Thyroid gland (tissue), 4 donors: ENCODE data around the gene UGGT1. TPM values are rescaled to one million over a fixed set of nuclear protein-coding genes. Genes with fewer than 3 reads are reported as not detected.

Experiments
- DNase-seq, 2 donors: peaks; one replicate each; pipeline ENCODE4 v3.0.0-alpha.2; 2019
- H3K27ac ChIP-seq, 3 donors: fragments of 200-600 bp; sonication (generic); 1 replicate in 2 of 3; 2 replicates in 1 of 3; pipeline ENCODE4 v1.5.1; 2016 to 2019; ENCODE audit warnings: mild to moderate bottlenecking in 1 of 3, moderate library complexity in 1 of 3
- H3K27me3 ChIP-seq: fragments of 200-600 bp; sonication (generic); one replicate; pipeline ENCODE4 v1.5.1; 2019
- H3K36me3 ChIP-seq, 2 donors: fragments of 200-600 bp; sonication (generic); one replicate each; pipeline ENCODE4 v1.5.1; 2016 to 2019
- H3K4me1 ChIP-seq, 2 donors: fragments of 200-600 bp; sonication (generic); one replicate each; pipeline ENCODE4 v1.5.1; 2017 to 2019
- H3K4me3 ChIP-seq, 3 donors: fragments of 200-600 bp; sonication (generic); replicated peaks in 1 of 3; 1 replicate in 2 of 3; 2 replicates in 1 of 3; pipeline ENCODE4 v1.5.1; 2016; ENCODE audit warnings: mild to moderate bottlenecking in 1 of 3
- H3K9me3 ChIP-seq: fragments of 200-600 bp; sonication (generic); one replicate; pipeline ENCODE4 v1.5.1; 2017
- CTCF ChIP-seq, 6 experiments: fragments of 200-600 bp in 3 of 6; fragments of 450-650 bp in 3 of 6; sonication (generic) in 3 of 6; IDR thresholded peaks; one replicate each; pipeline ENCODE4 v1.5.1; 2016 to 2019; ENCODE audit warnings: antibody characterized with exemption in 6 of 6, mild to moderate bottlenecking in 2 of 6, inconsistent platforms in 1 of 6, moderate library complexity in 1 of 6
- POLR2A ChIP-seq, 2 donors: fragments of 450-650 bp; IDR thresholded peaks; one replicate each; pipeline ENCODE4 v1.6.1; 2017; ENCODE audit warnings: antibody characterized with exemption in 2 of 2, mild to moderate bottlenecking in 2 of 2, moderate library complexity in 1 of 2
- WGBS, 2 donors: methylation state at CpG; one replicate each; pipeline ENCODE4 v1.1.5; 2017; 5-methylcytosine and 5-hydroxymethylcytosine counted together
- intact Hi-C: fragments of 100-400 bp; cut with DNase I; formaldehyde crosslinking; loops from one replicate; pipeline ENCODE4 v1.15.1; 2023
- total RNA-seq, 4 donors: library from RNA; depleted of rRNA; stranded (reverse); fragments of >200 nt; gene quantifications; one replicate each; pipeline ENCODE4 v1.2.3, GENCODE V29; 2016

Gene UGGT1
- total RNA-seq, 4 donors from 2014 or later = 53.1 to 90.7 (median 71.4) TPM

GRCh38 chr2:128155970-128156369 lies 65.0 kb downstream of the UGGT1 start:
- intact Hi-C loops = no loop called here
- TF ChIP-seq CTCF (IDR thresholded peaks at IDR 0.05) (no peak), POLR2A (IDR thresholded peaks at IDR 0.05) (no peak)
- WGBS, 2 donors = 88 to 90% methylated on average over 9 of the region's 9 CpGs
- Histone ChIP-seq H3K27ac (no peak overlapping the region), H3K4me1 (no peaks in the 10 kb centered on the region), H3K36me3 (peaks cover 20 to 32% of the 10 kb centered on the region in 2 donors), H3K4me3 (no peak overlapping the region), H3K9me3 (no peaks in the 10 kb centered on the region), H3K27me3 (no peaks in the 10 kb centered on the region)
- DNase-seq = no peak

- DNase-seq = no peak
- Histone ChIP-seq H3K9me3 (no peaks in the 10 kb centered on the region), H3K4me3 (no peak overlapping the region), H3K27ac (no peak overlapping the region), H3K27me3 (no peaks in the 10 kb centered on the region), H3K4me1 (no peaks in the 10 kb centered on the region), H3K36me3 (peaks cover 20 to 32% of the 10 kb centered on the region in 2 donors)
- intact Hi-C loops = no loop called here
- no peak for TF ChIP-seq CTCF (IDR thresholded peaks at IDR 0.05)
- no peak for TF ChIP-seq POLR2A (IDR thresholded peaks at IDR 0.05)
- 94 to 95% methylated on average over 3 of the region's 3 CpGs for WGBS, 2 donors
These were observed 65.8 kb downstream of the UGGT1 start for GRCh38 chr2:128156812-128157211.

DNA sequence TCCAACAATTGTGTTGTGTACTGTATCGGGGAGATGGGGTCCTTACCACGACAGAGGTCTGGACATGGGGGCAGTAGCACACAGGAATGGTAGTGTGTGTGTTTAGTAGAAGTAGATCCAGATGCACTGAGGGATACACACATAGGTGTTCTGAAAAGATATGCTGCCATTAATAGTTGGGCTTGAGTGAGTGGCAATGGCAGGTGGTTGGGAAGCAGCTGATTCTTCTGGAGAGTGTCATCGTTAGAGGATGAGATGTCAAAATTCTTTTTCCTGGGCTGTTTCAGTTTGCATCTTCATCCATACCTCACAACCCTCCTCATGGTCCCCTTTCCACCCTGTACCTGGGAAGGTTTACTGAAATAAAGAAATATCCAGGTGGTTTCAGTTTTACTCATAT lies 66.6 kb downstream of the UGGT1 start:
- intact Hi-C loops = no loop called here
- 93 to 95% methylated on average over 3 of the region's 3 CpGs for WGBS, 2 donors
- Histone ChIP-seq H3K36me3 (peaks cover 20 to 28% of the 10 kb centered on the region in 2 donors), H3K9me3 (no peaks in the 10 kb centered on the region), H3K27me3 (no peaks in the 10 kb centered on the region), H3K4me3 (no peak overlapping the region), H3K4me1 (no peaks in the 10 kb centered on the region), H3K27ac (no peak overlapping the region)
- DNase-seq = no peak
- TF ChIP-seq CTCF (IDR thresholded peaks at IDR 0.05) (no peak), POLR2A (IDR thresholded peaks at IDR 0.05) (no peak)

DNA sequence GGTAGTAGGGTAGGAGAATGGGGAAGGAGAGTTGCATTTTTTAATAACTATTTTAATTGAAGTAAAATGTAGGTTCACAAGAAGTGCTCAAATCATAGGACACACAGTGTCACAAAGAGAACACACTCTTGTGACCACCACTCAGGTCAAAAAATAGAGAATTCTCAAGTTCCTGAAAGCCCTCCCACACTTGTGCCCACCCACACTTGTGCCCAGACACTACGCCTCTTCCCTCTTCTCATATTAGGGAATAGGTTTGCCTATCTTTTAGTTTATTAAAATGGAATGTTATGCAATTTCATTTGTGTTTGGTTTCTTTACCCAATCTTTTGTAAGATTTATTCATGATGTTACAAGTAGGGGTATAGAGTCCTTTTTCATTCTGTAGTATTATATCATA lies 67.2 kb downstream of the UGGT1 start:
- no peak for TF ChIP-seq CTCF (IDR thresholded peaks at IDR 0.05)
- TF ChIP-seq POLR2A (IDR thresholded peaks at IDR 0.05) = no peak
- Histone ChIP-seq H3K9me3 (no peaks in the 10 kb centered on the region), H3K4me3 (no peak overlapping the region), H3K4me1 (no peaks in the 10 kb centered on the region), H3K36me3 (peaks cover 20 to 23% of the 10 kb centered on the region in 2 donors), H3K27ac (no peak overlapping the region), H3K27me3 (no peaks in the 10 kb centered on the region)
- intact Hi-C loops = no loop called here
- WGBS, 2 donors = 96 to 100% methylated on average over 1 of the region's 1 CpG
- no peak for DNase-seq

DNA sequence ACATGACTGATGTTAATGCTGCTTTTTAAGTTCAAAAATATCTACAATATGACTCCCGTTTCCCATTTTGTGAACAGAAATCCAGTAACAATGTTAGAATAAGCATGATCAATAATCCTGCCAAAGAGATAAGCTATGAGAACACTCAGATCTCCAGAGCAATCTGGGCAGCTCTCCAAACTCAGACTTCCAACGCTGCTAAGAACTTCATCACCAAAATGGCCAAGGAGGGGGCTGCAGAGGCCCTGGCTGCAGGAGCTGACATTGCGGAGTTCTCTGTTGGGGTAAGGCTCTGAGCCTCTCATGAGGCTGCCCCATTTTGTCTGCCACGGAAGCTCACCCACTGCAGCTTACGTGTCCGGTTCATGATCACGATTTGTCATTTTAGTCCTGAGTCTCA lies 68.4 kb downstream of the UGGT1 start:
- DNase-seq = no peak
- no peak overlapping the region for H3K27ac ChIP-seq
- TF ChIP-seq POLR2A (IDR thresholded peaks at IDR 0.05) (no peak), CTCF (IDR thresholded peaks at IDR 0.05) (no peak)
- H3K36me3 ChIP-seq = peaks cover 14% of the 10 kb centered on the region in 2 donors
- no peaks in the 10 kb centered on the region for H3K9me3 ChIP-seq
- no peak overlapping the region for H3K4me3 ChIP-seq
- intact Hi-C loops = no loop called here
- no peaks in the 10 kb centered on the region for H3K27me3 ChIP-seq
- no peaks in the 10 kb centered on the region for H3K4me1 ChIP-seq
- WGBS, 2 donors = 73 to 83% methylated on average over 7 of the region's 7 CpGs
